ENCODE data around the gene ARHGAP44.

ARHGAP44 gene

DNA sequence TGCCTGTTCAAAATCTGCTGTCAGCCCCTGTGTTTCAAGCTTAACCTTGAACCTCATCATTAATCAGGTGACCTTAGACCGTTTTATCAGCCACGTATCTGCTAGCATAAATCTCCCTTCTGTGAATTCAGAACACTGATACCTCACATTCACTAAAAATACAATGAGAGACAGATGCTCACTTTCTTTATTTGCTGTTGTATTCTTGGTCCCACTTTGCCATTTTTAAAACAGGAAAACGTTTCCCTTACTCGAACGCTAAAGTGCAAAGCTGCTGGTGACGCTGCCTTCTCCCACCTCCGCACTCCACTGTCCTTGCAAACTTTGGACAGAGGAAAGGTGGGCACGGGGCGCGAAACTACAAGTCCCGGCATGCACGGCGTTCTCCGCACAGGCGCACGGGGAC, 220 bp upstream of the ARHGAP44 start:
- H3K27ac ChIP-seq (ENCODE audit: low read depth, low read length): no peak overlapping the region
- H3K4me1 ChIP-seq (ENCODE audit: control insufficient read depth, insufficient read depth, low read length): no peaks in the 10 kb centered on the region
- peak overlapping the region; percentile 79 for H3K4me3 ChIP-seq (ENCODE audit: low read length)
- H3K36me3 ChIP-seq (ENCODE audit: control insufficient read depth, insufficient read depth, low read length): no peaks in the 10 kb centered on the region
- no peaks in the 10 kb centered on the region for H3K27me3 ChIP-seq (ENCODE audit: control insufficient read depth, insufficient read depth, low read length)
- H3K9ac ChIP-seq (ENCODE audit: low read length): no peak overlapping the region

DNA sequence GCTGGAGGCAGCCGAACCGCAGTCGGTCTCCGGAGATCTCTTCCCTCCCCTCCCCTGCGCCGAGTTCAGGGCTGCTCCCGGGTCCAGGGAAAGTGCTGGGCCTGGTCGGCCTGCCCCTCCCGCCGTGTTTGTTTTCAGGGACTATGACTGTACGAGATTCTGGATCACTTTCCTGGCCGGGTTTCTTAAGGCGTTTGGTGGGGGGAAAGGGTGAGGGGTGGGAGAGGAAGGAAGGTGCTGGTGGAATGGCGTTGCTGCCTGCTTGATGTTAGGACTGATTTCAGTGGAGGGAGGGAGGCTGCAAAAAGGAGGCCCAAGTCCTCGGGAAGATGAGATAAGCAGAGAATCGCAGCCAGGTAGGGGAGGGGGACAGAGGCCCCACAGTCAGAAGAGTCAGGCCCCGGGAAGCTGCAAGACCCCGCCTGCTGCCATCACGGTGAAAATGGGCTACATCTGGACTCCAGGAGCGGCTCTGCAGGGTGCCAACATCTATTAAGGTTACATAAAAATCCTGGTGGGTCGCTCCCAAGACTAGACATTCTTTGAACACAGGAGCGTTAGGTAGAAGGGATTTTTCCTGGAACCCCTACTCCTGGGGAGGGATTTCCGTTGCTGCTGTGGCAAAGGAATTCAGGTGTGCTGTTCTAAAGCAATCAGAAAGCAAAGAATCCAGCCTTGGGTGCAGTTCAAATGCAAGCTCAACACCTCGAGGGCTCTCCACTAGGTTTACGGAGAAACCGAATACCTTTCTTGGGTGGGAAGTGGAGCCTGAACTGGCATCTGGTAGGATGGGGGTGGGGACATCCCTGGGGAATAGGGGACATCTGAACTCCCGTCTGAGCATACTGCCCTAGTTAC, 1.2 kb downstream of the ARHGAP44 start:
- H3K9ac ChIP-seq (ENCODE audit: low read length): no peak overlapping the region

DNA sequence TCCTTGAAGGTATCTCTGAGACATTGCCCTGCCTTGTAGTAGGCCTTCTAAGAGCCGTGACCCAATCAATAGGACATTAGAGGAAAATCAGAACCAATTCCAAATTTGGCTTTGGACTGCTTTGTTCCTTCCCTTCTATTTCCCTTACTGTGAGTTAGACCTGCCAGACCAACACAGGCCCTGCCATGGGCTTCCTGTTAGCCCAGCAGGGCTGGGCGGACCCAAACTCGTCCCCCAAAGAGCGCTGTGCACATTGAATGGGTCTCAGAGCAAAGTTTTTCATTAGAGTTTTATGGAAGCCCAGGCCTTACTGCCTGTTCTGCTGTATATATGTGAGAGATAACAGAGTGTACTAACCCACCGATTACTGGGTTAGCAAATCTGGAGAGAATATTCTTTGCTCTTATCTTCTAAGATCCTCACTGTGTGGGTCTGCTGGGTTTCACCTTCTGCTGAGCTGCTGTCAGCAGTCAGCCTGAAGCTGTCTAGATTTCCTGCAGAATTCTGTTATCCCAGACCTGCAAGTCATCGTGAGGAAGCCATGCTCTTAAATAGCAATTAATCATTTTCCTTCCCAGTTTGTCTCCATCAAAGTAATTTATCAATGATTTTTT, 5.7 kb downstream of the ARHGAP44 start:
- Histone ChIP-seq H3K4me3 (ENCODE audit: low read length) (no peak overlapping the region), H3K27me3 (ENCODE audit: control insufficient read depth, insufficient read depth, low read length) (no peaks in the 10 kb centered on the region), H3K9ac (ENCODE audit: low read length) (no peak overlapping the region), H3K27ac (ENCODE audit: low read depth, low read length) (no peak overlapping the region), H3K4me1 (ENCODE audit: control insufficient read depth, insufficient read depth, low read length) (no peaks in the 10 kb centered on the region), H3K36me3 (ENCODE audit: control insufficient read depth, insufficient read depth, low read length) (no peaks in the 10 kb centered on the region)

More for the DNA sequence above, 1.2 kb downstream of the ARHGAP44 start:
- Histone ChIP-seq H3K27me3 (ENCODE audit: control insufficient read depth, insufficient read depth, low read length) (no peaks in the 10 kb centered on the region), H3K27ac (ENCODE audit: low read depth, low read length) (no peak overlapping the region), H3K36me3 (ENCODE audit: control insufficient read depth, insufficient read depth, low read length) (no peaks in the 10 kb centered on the region), H3K4me1 (ENCODE audit: control insufficient read depth, insufficient read depth, low read length) (no peaks in the 10 kb centered on the region), H3K4me3 (ENCODE audit: low read length) (peak overlapping the region; percentile 79)

DNA sequence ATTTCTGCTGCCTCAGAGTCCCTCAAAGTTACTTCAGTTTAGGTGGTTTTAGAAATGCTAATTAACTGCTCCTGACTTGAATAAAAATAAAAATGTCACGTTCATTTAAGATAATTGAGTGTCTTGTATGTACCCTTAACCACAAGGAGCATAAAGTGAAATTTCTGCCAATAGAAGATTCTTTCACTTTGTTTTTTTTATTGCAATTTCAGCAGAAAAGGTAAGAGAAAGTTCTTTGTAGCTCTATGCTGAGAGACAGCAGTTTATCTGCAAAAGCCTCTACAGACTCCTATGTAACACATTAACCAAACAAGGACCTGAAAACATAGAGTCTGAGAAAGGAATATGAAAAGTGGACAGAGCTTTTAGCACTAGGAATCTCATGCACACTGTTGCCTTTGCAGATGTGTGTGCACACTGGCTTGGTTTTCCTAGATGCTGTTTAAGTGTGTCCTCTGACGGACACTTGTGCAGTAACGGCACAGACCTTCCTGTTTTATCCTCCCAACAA, 11.6 kb downstream of the ARHGAP44 start:
- Histone ChIP-seq H3K36me3 (ENCODE audit: control insufficient read depth, insufficient read depth, low read length) (no peaks in the 10 kb centered on the region), H3K27me3 (ENCODE audit: control insufficient read depth, insufficient read depth, low read length) (no peaks in the 10 kb centered on the region), H3K4me1 (ENCODE audit: control insufficient read depth, insufficient read depth, low read length) (no peaks in the 10 kb centered on the region), H3K9ac (ENCODE audit: low read length) (no peak overlapping the region), H3K4me3 (ENCODE audit: low read length) (no peak overlapping the region), H3K27ac (ENCODE audit: low read depth, low read length) (no peak overlapping the region)

DNA sequence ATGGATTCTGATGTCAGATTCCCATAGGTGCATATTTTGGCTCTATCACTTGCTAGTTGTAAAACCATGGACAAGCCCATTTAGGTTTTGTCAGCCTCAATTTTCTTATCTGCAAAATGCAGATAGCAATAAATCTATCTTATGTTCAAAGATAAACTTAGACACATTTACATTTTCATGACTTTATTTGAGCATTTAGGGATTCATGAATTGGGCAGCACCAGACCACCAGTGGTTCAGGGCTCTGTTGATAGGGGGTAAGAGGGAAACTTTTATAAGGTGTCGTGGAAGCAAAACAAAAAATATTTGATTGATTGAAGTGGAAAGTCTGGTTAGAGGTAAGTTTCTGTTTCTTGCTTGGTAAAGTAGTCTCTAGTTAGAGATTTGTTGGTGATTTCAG, 17.3 kb downstream of the ARHGAP44 start:
- Histone ChIP-seq H3K9ac (ENCODE audit: low read length) (no peak overlapping the region), H3K27me3 (ENCODE audit: control insufficient read depth, insufficient read depth, low read length) (no peaks in the 10 kb centered on the region), H3K4me1 (ENCODE audit: control insufficient read depth, insufficient read depth, low read length) (no peaks in the 10 kb centered on the region), H3K36me3 (ENCODE audit: control insufficient read depth, insufficient read depth, low read length) (no peaks in the 10 kb centered on the region), H3K27ac (ENCODE audit: low read depth, low read length) (no peak overlapping the region), H3K4me3 (ENCODE audit: low read length) (no peak overlapping the region)

DNA sequence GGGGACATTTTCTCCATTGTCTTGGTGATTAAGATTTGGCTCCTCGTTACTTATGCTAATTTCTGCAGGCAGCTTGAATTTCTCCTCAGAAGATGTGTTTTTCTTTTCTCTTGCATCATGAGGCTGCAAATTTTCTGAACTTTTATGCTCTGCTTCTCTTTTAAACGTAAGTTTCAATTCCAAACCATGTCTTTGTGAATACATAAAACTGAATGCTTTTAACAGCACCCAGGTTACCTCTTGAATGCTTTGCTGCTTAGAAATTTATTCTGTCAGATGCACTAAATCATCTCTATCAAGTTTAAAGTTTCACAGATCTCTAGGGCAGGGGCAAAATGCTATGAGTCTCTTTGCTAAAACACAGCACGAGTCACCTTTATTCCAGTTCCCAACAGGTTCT, 19.4 kb downstream of the ARHGAP44 start:
- Histone ChIP-seq H3K27me3 (ENCODE audit: control insufficient read depth, insufficient read depth, low read length) (no peaks in the 10 kb centered on the region), H3K4me3 (ENCODE audit: low read length) (no peak overlapping the region), H3K36me3 (ENCODE audit: control insufficient read depth, insufficient read depth, low read length) (no peaks in the 10 kb centered on the region), H3K27ac (ENCODE audit: low read depth, low read length) (no peak overlapping the region), H3K9ac (ENCODE audit: low read length) (no peak overlapping the region), H3K4me1 (ENCODE audit: control insufficient read depth, insufficient read depth, low read length) (no peaks in the 10 kb centered on the region)

DNA sequence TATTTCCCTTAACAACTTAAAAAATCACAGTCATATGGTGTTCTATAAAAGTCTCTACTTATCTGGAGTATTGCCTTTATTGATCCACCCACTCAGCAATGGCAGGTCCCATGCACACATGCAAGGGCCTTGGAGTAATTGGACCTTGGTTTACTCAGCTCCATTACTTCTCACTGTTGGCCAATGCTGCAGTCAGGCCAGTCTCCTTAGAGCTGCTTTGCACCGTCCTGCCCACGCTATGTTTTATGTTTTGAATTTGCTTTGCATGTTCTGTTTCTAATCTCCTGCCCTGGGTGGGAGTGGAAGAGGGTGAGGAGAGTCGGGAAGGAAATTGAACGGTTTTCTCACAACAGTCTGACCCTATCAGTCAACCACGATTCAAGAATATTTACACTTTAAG, 23.6 kb downstream of the ARHGAP44 start:
- no peaks in the 10 kb centered on the region for H3K4me1 ChIP-seq (ENCODE audit: control insufficient read depth, insufficient read depth, low read length)
- no peaks in the 10 kb centered on the region for H3K36me3 ChIP-seq (ENCODE audit: control insufficient read depth, insufficient read depth, low read length)
- H3K27ac ChIP-seq (ENCODE audit: low read depth, low read length): no peak overlapping the region
- H3K9ac ChIP-seq (ENCODE audit: low read length): no peak overlapping the region
- H3K4me3 ChIP-seq (ENCODE audit: low read length): no peak overlapping the region
- no peaks in the 10 kb centered on the region for H3K27me3 ChIP-seq (ENCODE audit: control insufficient read depth, insufficient read depth, low read length)

DNA sequence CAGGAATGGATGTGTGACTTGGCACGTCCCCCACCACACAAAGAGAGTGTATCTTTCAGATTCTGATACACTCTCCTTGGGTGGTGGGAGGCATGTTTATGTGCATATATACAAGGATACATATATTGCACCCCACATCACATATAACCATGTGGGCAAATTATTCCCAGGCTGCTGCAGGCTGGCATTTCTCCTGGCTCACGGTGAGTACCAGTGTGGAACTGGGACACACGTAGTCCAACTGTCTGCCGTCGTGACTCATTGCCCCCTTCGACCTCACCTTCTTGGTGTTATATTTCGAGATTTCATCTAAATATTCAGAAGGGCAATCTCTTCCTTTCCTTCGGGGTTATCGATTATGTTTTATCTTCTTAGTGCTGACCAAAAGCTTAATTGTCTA, 24.4 kb downstream of the ARHGAP44 start:
- no peak overlapping the region for H3K9ac ChIP-seq (ENCODE audit: low read length)

DNA sequence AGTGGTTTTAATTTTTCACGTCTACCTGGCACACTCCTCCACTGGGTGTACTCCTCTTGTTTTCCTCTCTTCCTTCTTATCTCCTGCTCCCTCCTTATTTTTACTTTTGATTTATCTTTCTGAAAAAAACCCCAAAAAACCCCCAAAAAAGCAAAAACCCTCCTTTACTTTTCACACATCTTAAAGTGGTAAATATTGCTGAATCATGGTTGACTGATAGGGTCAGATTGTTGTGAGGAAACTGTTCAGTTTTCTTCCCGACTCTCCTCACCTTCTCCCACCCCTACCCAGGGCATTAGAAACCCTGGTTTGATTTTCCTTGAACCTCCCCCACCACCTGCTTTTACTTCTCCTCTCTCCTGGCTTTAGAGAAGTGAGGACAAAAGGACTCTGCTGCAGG, 25.4 kb downstream of the ARHGAP44 start:
- Histone ChIP-seq H3K36me3 (ENCODE audit: control insufficient read depth, insufficient read depth, low read length) (no peaks in the 10 kb centered on the region), H3K9ac (ENCODE audit: low read length) (no peak overlapping the region), H3K4me1 (ENCODE audit: control insufficient read depth, insufficient read depth, low read length) (no peaks in the 10 kb centered on the region), H3K27ac (ENCODE audit: low read depth, low read length) (no peak overlapping the region), H3K4me3 (ENCODE audit: low read length) (no peak overlapping the region), H3K27me3 (ENCODE audit: control insufficient read depth, insufficient read depth, low read length) (no peaks in the 10 kb centered on the region)

More for the DNA sequence above, 24.4 kb downstream of the ARHGAP44 start:
- no peaks in the 10 kb centered on the region for H3K27me3 ChIP-seq (ENCODE audit: control insufficient read depth, insufficient read depth, low read length)
- H3K27ac ChIP-seq (ENCODE audit: low read depth, low read length): no peak overlapping the region
- no peaks in the 10 kb centered on the region for H3K36me3 ChIP-seq (ENCODE audit: control insufficient read depth, insufficient read depth, low read length)
- no peak overlapping the region for H3K4me3 ChIP-seq (ENCODE audit: low read length)
- H3K4me1 ChIP-seq (ENCODE audit: control insufficient read depth, insufficient read depth, low read length): no peaks in the 10 kb centered on the region

DNA sequence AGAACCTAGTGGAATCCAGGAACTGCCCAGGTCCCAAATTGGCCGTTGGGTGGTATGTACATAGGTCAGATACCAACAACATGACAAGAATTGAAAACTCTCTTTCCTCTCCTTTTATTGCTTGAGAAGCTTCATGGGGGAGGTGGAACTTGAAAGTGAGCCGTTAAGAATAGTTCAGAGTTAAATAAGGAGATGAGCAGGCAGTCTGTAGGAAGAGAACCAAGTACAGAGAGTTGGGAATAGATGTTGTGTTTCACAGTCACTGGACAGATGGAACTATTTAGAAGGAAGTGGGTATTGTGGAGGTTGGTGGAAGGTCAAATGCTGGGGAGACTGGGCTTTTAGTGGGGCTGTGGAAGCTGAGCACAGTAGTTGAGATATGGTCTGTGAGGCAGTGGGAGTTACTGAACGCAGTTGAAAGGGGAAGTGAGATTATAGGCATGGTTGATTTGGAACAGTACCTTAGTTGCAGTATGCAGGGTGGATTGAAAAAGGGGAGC, 26.4 kb downstream of the ARHGAP44 start:
- H3K9ac ChIP-seq (ENCODE audit: low read length): no peak overlapping the region
- H3K27ac ChIP-seq (ENCODE audit: low read depth, low read length): no peak overlapping the region
- H3K27me3 ChIP-seq (ENCODE audit: control insufficient read depth, insufficient read depth, low read length): no peaks in the 10 kb centered on the region
- H3K36me3 ChIP-seq (ENCODE audit: control insufficient read depth, insufficient read depth, low read length): no peaks in the 10 kb centered on the region
- H3K4me3 ChIP-seq (ENCODE audit: low read length): no peak overlapping the region
- H3K4me1 ChIP-seq (ENCODE audit: control insufficient read depth, insufficient read depth, low read length): no peaks in the 10 kb centered on the region

DNA sequence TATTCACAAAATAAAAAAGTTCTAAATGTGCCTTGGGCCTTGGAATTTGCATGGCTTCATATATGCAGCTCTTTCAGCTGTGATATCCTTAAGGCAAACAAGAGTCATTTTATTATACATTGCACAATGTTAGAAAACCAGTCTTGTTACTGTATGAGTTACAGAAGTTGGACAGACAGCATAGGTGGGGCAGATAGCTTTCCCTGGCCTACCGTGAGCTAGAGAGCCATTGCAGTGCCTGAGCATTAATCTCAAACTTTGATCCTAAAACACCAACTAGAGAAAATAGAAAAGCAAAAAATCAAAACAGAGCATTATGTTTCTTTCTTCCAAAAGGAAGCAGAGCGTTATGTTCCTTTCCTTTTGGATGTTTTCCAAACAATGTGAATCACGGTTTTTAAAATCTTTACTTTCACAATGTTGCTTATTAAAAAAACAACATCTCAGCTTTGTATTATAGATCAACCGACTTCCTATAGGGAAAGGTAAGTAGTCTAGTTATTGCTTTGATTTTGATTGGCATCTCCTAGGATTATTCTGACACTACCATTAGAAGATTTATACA, 32.2 kb downstream of the ARHGAP44 start:
- Histone ChIP-seq H3K27me3 (ENCODE audit: control insufficient read depth, insufficient read depth, low read length) (no peaks in the 10 kb centered on the region), H3K9ac (ENCODE audit: low read length) (no peak overlapping the region), H3K36me3 (ENCODE audit: control insufficient read depth, insufficient read depth, low read length) (no peaks in the 10 kb centered on the region), H3K4me1 (ENCODE audit: control insufficient read depth, insufficient read depth, low read length) (no peaks in the 10 kb centered on the region), H3K27ac (ENCODE audit: low read depth, low read length) (no peak overlapping the region), H3K4me3 (ENCODE audit: low read length) (no peak overlapping the region)

DNA sequence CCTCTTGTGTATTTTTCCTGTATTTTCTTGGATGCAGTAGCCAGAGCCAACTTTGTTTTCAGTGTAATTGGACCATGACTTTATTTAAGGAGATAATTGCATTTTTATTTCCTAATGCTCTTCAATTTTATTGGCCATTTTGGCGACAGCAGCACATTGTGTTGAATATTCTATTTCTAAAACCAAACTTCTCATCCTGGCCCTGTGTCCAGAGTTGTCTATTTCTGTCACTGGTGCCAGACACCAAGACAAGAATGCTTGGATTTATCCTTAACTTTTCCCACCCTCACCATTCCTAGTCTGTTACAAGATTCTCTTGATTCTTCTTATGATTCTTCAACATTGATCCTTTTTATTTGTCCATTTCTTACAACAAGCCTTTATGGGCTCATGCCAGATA, 37.1 kb downstream of the ARHGAP44 start:
- Histone ChIP-seq H3K27me3 (ENCODE audit: control insufficient read depth, insufficient read depth, low read length) (no peaks in the 10 kb centered on the region), H3K4me3 (ENCODE audit: low read length) (no peak overlapping the region), H3K9ac (ENCODE audit: low read length) (no peak overlapping the region), H3K27ac (ENCODE audit: low read depth, low read length) (no peak overlapping the region), H3K4me1 (ENCODE audit: control insufficient read depth, insufficient read depth, low read length) (no peaks in the 10 kb centered on the region), H3K36me3 (ENCODE audit: control insufficient read depth, insufficient read depth, low read length) (no peaks in the 10 kb centered on the region)

Measured in rectal smooth muscle tissue (tissue), 1 donor.